Gastrocnemius medialis (tissue), 4 donors: ENCODE results near the gene STK39. TPM values are rescaled to one million over a fixed set of nuclear protein-coding genes. Genes with fewer than 3 reads are reported as not detected.

Experiments
- ATAC-seq, 2 donors: fragments of 150-250 bp; one replicate each; pipeline ENCODE4 v1.9.1; 2016
- DNase-seq, 2 donors: peaks; one replicate each; pipeline ENCODE4 v3.0.0-alpha.2; 2019
- H3K27ac ChIP-seq, 4 donors: fragments of 200-600 bp; sonication (generic); 1 replicate in 1 of 4; 2 replicates in 3 of 4; pipeline ENCODE4 v1.5.1; 2016 to 2018; ENCODE audit warnings: mild to moderate bottlenecking in 2 of 4, moderate library complexity in 1 of 4
- H3K27me3 ChIP-seq, 3 donors: fragments of 200-600 bp; sonication (generic) in 2 of 3; 1 replicate in 1 of 3; 2 replicates in 2 of 3; pipeline versions ENCODE4 v1.5.1 to v1.6.0; 2016 to 2019; ENCODE audit warnings: mild to moderate bottlenecking in 1 of 3, moderate library complexity in 1 of 3
- H3K36me3 ChIP-seq, 2 donors: fragments of 200-600 bp; sonication (generic) in 1 of 2; one replicate each; pipeline ENCODE4 v1.5.1; 2017 to 2018
- H3K4me1 ChIP-seq, 2 donors: fragments of 200-600 bp; sonication (generic) in 1 of 2; one replicate each; pipeline ENCODE4 v1.5.1; 2016 to 2017; ENCODE audit warnings: mild to moderate bottlenecking in 2 of 2
- H3K4me3 ChIP-seq, 4 donors: fragments of 200-600 bp; sonication (generic) in 3 of 4; 1 replicate in 1 of 4; 2 replicates in 3 of 4; pipeline ENCODE4 v1.5.1; 2016 to 2019; ENCODE audit warnings: mild to moderate bottlenecking in 2 of 4
- H3K9me3 ChIP-seq, 3 donors: fragments of 200-600 bp; sonication (generic) in 2 of 3; 1 replicate in 1 of 3; 2 replicates in 2 of 3; pipeline ENCODE4 v1.5.1; 2016 to 2019
- CTCF ChIP-seq, 5 experiments: fragments of 450-650 bp in 3 of 5; fragments of 200-600 bp in 2 of 5; sonication (generic) in 2 of 5; IDR thresholded peaks in 4 of 5; conservative IDR thresholded peaks in 1 of 5; 1 replicate in 4 of 5; 2 replicates in 1 of 5; pipeline ENCODE4 v1.5.1; 2016 to 2019; ENCODE audit warnings: antibody characterized with exemption in 5 of 5, mild to moderate bottlenecking in 3 of 5, moderate library complexity in 3 of 5
- POLR2A ChIP-seq, 2 donors: fragments of 450-650 bp; IDR thresholded peaks; one replicate each; pipeline ENCODE4 v1.6.1; 2017; ENCODE audit warnings: antibody characterized with exemption in 2 of 2, mild to moderate bottlenecking in 2 of 2, moderate library complexity in 2 of 2
- in situ Hi-C, 4 donors: fragments of 200-750 bp; cut with MboI; loops; one replicate each; pipeline versions ENCODE4 v1.15.0 to v1.8.0; 2017; ENCODE audit warnings: low sequenced_read_pairs in 4 of 4
- intact Hi-C: fragments of 100-400 bp; cut with DNase I; formaldehyde crosslinking; loops from one replicate; pipeline ENCODE4 v1.15.1; 2023; ENCODE audit warnings: low total_unique reads
- total RNA-seq, 4 donors: library from RNA; depleted of rRNA; stranded (reverse); fragments of >200 nt; gene quantifications; one replicate each; pipeline versions ENCODE4 v1.1.0 to v1.2.3, GENCODE V29; 2016

STK39 gene
- total RNA-seq, 4 donors from 2014 or later: 0.66 to 2.9 (median 1.9) TPM

GRCh38 chr2:168196764-168197180 lies 50.6 kb downstream of the STK39 start:
- H3K4me3 ChIP-seq: no peak overlapping the region
- ATAC-seq (no peak), DNase-seq (no peak)
- H3K9me3 ChIP-seq: no peaks in the 10 kb centered on the region
- H3K36me3 ChIP-seq: no peaks in the 10 kb centered on the region
- H3K4me1 ChIP-seq: no peaks in the 10 kb centered on the region
- intact Hi-C loops: no loop called here
- H3K27me3 ChIP-seq: no peaks in the 10 kb centered on the region
- in situ Hi-C loops: no loop called here
- H3K27ac ChIP-seq: no peak overlapping the region
- no peak for TF ChIP-seq POLR2A (IDR thresholded peaks at IDR 0.05)

- ATAC-seq (no peak), DNase-seq (no peak)
- Histone ChIP-seq H3K4me3 (no peak overlapping the region), H3K27ac (no peak overlapping the region), H3K9me3 (no peaks in the 10 kb centered on the region), H3K27me3 (no peaks in the 10 kb centered on the region), H3K4me1 (no peaks in the 10 kb centered on the region), H3K36me3 (no peaks in the 10 kb centered on the region)
- intact Hi-C loops: no loop called here
- TF ChIP-seq CTCF (IDR thresholded peaks at IDR 0.05 in 4 of 5, conservative IDR thresholded peaks at IDR 0.05 in 1 of 5) (no peak), POLR2A (IDR thresholded peaks at IDR 0.05) (no peak)
- in situ Hi-C loops: no loop called here
These were observed 52.4 kb downstream of the STK39 start for GRCh38 chr2:168194784-168195522.

- TF ChIP-seq POLR2A (IDR thresholded peaks at IDR 0.05): no peak
- TF ChIP-seq CTCF (IDR thresholded peaks at IDR 0.05 in 4 of 5, conservative IDR thresholded peaks at IDR 0.05 in 1 of 5): no peak
- intact Hi-C loops (no loop called here), in situ Hi-C loops (no loop called here)
- Histone ChIP-seq H3K4me3 (no peak overlapping the region), H3K27ac (no peak overlapping the region), H3K9me3 (no peaks in the 10 kb centered on the region), H3K4me1 (no peaks in the 10 kb centered on the region), H3K36me3 (no peaks in the 10 kb centered on the region), H3K27me3 (no peaks in the 10 kb centered on the region)
- DNase-seq (no peak), ATAC-seq (no peak)
These were observed 54.4 kb downstream of the STK39 start for GRCh38 chr2:168192839-168193616.

GRCh38 chr2:168191955-168192785 lies 55.2 kb downstream of the STK39 start:
- Histone ChIP-seq H3K4me1 (no peaks in the 10 kb centered on the region), H3K9me3 (no peaks in the 10 kb centered on the region), H3K27me3 (no peaks in the 10 kb centered on the region), H3K36me3 (no peaks in the 10 kb centered on the region), H3K27ac (no peak overlapping the region), H3K4me3 (no peak overlapping the region)
- ATAC-seq: no peak
- in situ Hi-C loops: no loop called here
- intact Hi-C loops: no loop called here
- TF ChIP-seq CTCF (IDR thresholded peaks at IDR 0.05 in 4 of 5, conservative IDR thresholded peaks at IDR 0.05 in 1 of 5) (no peak), POLR2A (IDR thresholded peaks at IDR 0.05) (no peak)
- no peak for DNase-seq
